ENCODE measurements around the gene IGFL4.
"Not testable (repeated sequence)": the region's sequence is repeated elsewhere in the genome, so short reads cannot be mapped to it uniquely, and the experiment has no call there.

IGFL4 gene

GRCh38 chr19:46079576-46079975 lies 38.8 kb upstream of the IGFL4 start:
- no peak for TF ChIP-seq CTCF (conservative IDR thresholded peaks at IDR 0.05; ENCODE audit: low read depth, low read length)
- Histone ChIP-seq H3K79me2 (ENCODE audit: insufficient read depth, low read depth) (no peaks in the 10 kb centered on the region), H4K20me1 (ENCODE audit: insufficient read depth) (no peaks in the 10 kb centered on the region), H3K4me1 (ENCODE audit: low read depth, poor library complexity, severe bottlenecking) (no peaks in the 10 kb centered on the region), H2AFZ (ENCODE audit: low read depth) (no peak overlapping the region), H3K9ac (no peak overlapping the region), H3K36me3 (ENCODE audit: insufficient read depth) (no peaks in the 10 kb centered on the region), H3K27me3 (ENCODE audit: insufficient read depth, low read depth) (peaks cover 10% of the 10 kb centered on the region; the same call in 1 of the 2 replicates), H3K4me2 (no peak overlapping the region), H3K27ac (no peak overlapping the region), H3K4me3 (IDR thresholded peaks at IDR 0.05; ENCODE audit: insufficient read depth, low read depth, low read length) (no peak overlapping the region)

DNA sequence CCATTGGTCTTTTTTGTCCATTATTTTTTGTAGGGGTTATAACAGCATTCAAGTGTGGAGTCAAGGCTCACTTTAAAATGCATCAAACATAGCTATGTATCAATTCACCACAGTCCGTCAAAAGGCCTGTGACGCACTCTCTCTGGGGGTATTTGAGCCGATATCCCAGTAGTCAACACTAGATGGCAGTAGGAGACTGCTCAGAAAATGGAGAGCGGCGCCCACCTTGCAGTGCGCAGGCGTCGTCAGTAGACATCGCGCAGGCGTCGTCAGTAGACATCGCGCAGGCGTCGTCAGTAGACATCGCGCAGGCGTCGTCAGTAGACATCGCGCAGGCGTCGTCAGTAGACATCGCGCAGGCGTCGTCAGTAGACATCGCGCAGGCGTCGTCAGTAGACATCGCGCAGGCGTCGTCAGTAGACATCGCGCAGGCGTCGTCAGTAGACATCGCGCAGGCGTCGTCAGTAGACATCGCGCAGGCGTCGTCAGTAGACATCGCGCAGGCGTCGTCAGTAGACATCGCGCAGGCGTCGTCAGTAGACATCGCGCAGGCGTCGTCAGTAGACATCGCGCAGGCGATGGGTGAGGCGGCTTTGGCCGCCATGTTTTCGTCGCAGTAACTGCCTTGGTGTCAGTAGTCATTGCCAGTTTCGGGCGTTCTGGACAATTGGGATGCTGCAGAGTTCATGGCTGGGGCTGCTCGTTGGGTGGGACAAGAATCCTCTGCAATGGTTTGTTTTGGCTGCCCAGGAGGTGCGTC lies 38.0 kb upstream of the IGFL4 start:
- not testable (repeated sequence) for H3K4me2 ChIP-seq; H3K4me1 ChIP-seq (ENCODE audit: low read depth, poor library complexity, severe bottlenecking); H3K79me2 ChIP-seq (ENCODE audit: insufficient read depth, low read depth); H3K27ac ChIP-seq; H3K36me3 ChIP-seq (ENCODE audit: insufficient read depth); H3K9ac ChIP-seq; H3K4me3 ChIP-seq (IDR thresholded peaks at IDR 0.05; ENCODE audit: insufficient read depth, low read depth, low read length); H3K27me3 ChIP-seq (ENCODE audit: insufficient read depth, low read depth); H2AFZ ChIP-seq (ENCODE audit: low read depth); H4K20me1 ChIP-seq (ENCODE audit: insufficient read depth)
- TF ChIP-seq CTCF (conservative IDR thresholded peaks at IDR 0.05; ENCODE audit: low read depth, low read length) = peak; percentile 49; the same call in 1 of the 2 replicates

- H3K9ac ChIP-seq = no peak overlapping the region
- H2AFZ ChIP-seq (ENCODE audit: low read depth) = no peak overlapping the region
- no peak overlapping the region for H3K4me3 ChIP-seq (IDR thresholded peaks at IDR 0.05; ENCODE audit: insufficient read depth, low read depth, low read length)
- TF ChIP-seq CTCF (conservative IDR thresholded peaks at IDR 0.05; ENCODE audit: low read depth, low read length) = no peak; the same call in 1 of the 2 replicates
- H3K4me2 ChIP-seq = no peak overlapping the region
- H3K27me3 ChIP-seq (ENCODE audit: insufficient read depth, low read depth) = peaks cover 10% of the 10 kb centered on the region; the same call in 1 of the 2 replicates
- no peak overlapping the region for H3K27ac ChIP-seq
- no peaks in the 10 kb centered on the region for H3K79me2 ChIP-seq (ENCODE audit: insufficient read depth, low read depth)
- no peaks in the 10 kb centered on the region for H3K4me1 ChIP-seq (ENCODE audit: low read depth, poor library complexity, severe bottlenecking)
- H4K20me1 ChIP-seq (ENCODE audit: insufficient read depth) = no peaks in the 10 kb centered on the region
- H3K36me3 ChIP-seq (ENCODE audit: insufficient read depth) = no peaks in the 10 kb centered on the region
These were observed 37.0 kb upstream of the IGFL4 start for GRCh38 chr19:46077815-46078167.

- Histone ChIP-seq H3K36me3 (ENCODE audit: insufficient read depth) (no peaks in the 10 kb centered on the region), H3K79me2 (ENCODE audit: insufficient read depth, low read depth) (no peaks in the 10 kb centered on the region), H3K4me2 (no peak overlapping the region), H3K27ac (no peak overlapping the region), H4K20me1 (ENCODE audit: insufficient read depth) (no peaks in the 10 kb centered on the region), H2AFZ (ENCODE audit: low read depth) (no peak overlapping the region), H3K4me3 (IDR thresholded peaks at IDR 0.05; ENCODE audit: insufficient read depth, low read depth, low read length) (no peak overlapping the region), H3K9ac (no peak overlapping the region), H3K4me1 (ENCODE audit: low read depth, poor library complexity, severe bottlenecking) (no peaks in the 10 kb centered on the region), H3K27me3 (ENCODE audit: insufficient read depth, low read depth) (peaks cover 12% of the 10 kb centered on the region; the same call in 1 of the 2 replicates)
- peak; percentile 68; the same call in 1 of the 2 replicates for TF ChIP-seq CTCF (conservative IDR thresholded peaks at IDR 0.05; ENCODE audit: low read depth, low read length)
These were observed 36.4 kb upstream of the IGFL4 start for GRCh38 chr19:46076951-46077814.
